Measurements from ENCODE around the gene PDZD2.

The PDZD2 gene

DNA sequence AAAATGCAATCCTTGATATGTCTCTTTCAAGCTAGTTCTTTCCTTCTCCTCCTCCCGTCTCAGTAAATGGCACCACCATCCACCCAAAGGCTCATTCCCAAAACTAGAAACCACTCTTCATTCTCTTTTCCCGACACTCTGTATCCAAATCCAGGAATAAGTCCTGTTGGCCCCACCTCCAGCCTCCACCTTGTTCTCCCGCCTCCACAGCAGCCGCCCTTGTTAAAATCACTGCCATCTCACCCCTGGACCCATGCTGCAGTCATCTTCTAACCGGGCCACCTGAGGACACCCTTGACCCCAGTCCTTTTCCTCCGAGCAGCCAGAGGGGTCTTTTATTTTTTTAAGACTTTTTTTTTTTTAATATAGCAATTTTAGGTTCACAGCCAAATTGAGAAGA is 9.4 kb downstream of the PDZD2 start:
- Histone ChIP-seq H3K79me2 (ENCODE audit: insufficient read depth, low read length) (no peaks in the 10 kb centered on the region), H4K20me1 (ENCODE audit: insufficient read depth, low read length, poor library complexity, severe bottlenecking) (no peaks in the 10 kb centered on the region), H3K4me2 (ENCODE audit: low read depth, low read length, poor library complexity, severe bottlenecking) (no peak overlapping the region), H3K4me1 (ENCODE audit: insufficient read depth, low read length, poor library complexity, severe bottlenecking) (no peaks in the 10 kb centered on the region), H3F3A (ENCODE audit: low read depth) (no peaks in the 10 kb centered on the region), H3K9me3 (ENCODE audit: insufficient read depth, low read depth, low read length) (no peaks in the 10 kb centered on the region), H3K9me2 (replicated peaks; ENCODE audit: low read depth, low read length) (no peaks in the 10 kb centered on the region), H3K36me3 (ENCODE audit: insufficient read depth, low read length) (no peaks in the 10 kb centered on the region), H2AFZ (ENCODE audit: low read length) (no peak overlapping the region), H3K4me3 (ENCODE audit: low read length, poor library complexity, severe bottlenecking) (no peak overlapping the region), H3K27me3 (ENCODE audit: insufficient read depth, low read length, poor library complexity, severe bottlenecking) (no peaks in the 10 kb centered on the region), H3K9ac (ENCODE audit: low read depth, low read length, poor library complexity, severe bottlenecking) (no peak overlapping the region)
- TF ChIP-seq CTCF (conservative IDR thresholded peaks at IDR 0.05; ENCODE audit: low read length) (no peak), EZH2phosphoT487 (IDR thresholded peaks at IDR 0.05; ENCODE audit: borderline replicate concordance) (no peak)

DNA sequence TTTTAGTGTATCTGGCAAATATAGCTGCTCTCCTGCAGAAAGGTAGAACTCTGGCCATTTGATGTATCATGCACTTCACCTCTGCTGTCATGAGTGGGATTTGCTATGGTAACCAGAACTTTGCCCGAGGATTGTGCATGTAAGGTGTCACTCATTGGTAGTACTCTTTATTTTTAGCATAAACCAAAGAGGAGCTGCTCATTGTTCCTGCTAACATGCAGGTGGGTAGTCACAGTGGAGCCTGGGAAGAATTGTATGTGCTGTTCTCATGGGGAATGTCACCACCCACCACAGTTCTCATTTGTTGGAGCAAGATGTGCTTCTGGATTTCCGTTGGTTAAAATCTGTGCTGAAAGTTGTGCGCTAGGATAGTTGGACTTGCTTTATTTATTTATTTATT is 12.3 kb downstream of the PDZD2 start:
- Histone ChIP-seq H3K27me3 (ENCODE audit: insufficient read depth, low read length, poor library complexity, severe bottlenecking) (no peaks in the 10 kb centered on the region), H3K9me2 (replicated peaks; ENCODE audit: low read depth, low read length) (no peaks in the 10 kb centered on the region), H3K9ac (ENCODE audit: low read depth, low read length, poor library complexity, severe bottlenecking) (no peak overlapping the region), H3F3A (ENCODE audit: low read depth) (no peaks in the 10 kb centered on the region), H2AFZ (ENCODE audit: low read length) (no peak overlapping the region), H3K4me1 (ENCODE audit: insufficient read depth, low read length, poor library complexity, severe bottlenecking) (no peaks in the 10 kb centered on the region), H3K36me3 (ENCODE audit: insufficient read depth, low read length) (no peaks in the 10 kb centered on the region), H3K9me3 (ENCODE audit: insufficient read depth, low read depth, low read length) (no peaks in the 10 kb centered on the region), H3K4me2 (ENCODE audit: low read depth, low read length, poor library complexity, severe bottlenecking) (no peak overlapping the region), H4K20me1 (ENCODE audit: insufficient read depth, low read length, poor library complexity, severe bottlenecking) (no peaks in the 10 kb centered on the region), H3K79me2 (ENCODE audit: insufficient read depth, low read length) (no peaks in the 10 kb centered on the region), H3K4me3 (ENCODE audit: low read length, poor library complexity, severe bottlenecking) (no peak overlapping the region)
- no peak for TF ChIP-seq EZH2phosphoT487 (IDR thresholded peaks at IDR 0.05; ENCODE audit: borderline replicate concordance)
- TF ChIP-seq CTCF (conservative IDR thresholded peaks at IDR 0.05; ENCODE audit: low read length), result no peak

DNA sequence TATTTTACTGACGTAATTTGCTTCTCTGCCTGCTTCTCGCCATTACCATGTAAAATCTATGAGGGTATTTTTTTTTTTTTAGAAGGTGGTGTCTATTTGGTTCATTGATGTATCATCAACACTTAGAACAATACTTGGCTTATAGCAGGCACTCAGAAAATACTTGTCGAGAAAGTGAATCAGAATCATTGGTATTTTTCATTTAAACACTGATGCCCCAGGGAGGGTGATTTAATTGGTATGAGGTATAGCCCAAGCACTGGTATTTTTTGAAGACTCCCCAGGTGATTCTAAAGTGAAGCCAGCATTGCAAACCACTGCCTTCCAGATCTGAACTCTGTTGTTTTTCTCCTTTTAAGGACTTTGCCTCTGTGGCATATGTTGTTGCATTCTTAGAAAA is 16.6 kb downstream of the PDZD2 start:
- H3K36me3 ChIP-seq (ENCODE audit: insufficient read depth, low read length), result no peaks in the 10 kb centered on the region
- no peaks in the 10 kb centered on the region for H3K79me2 ChIP-seq (ENCODE audit: insufficient read depth, low read length)
- no peak overlapping the region for H3K9ac ChIP-seq (ENCODE audit: low read depth, low read length, poor library complexity, severe bottlenecking)
- H3K27me3 ChIP-seq (ENCODE audit: insufficient read depth, low read length, poor library complexity, severe bottlenecking), result no peaks in the 10 kb centered on the region
- TF ChIP-seq CTCF (conservative IDR thresholded peaks at IDR 0.05; ENCODE audit: low read length), result no peak
- no peak for TF ChIP-seq EZH2phosphoT487 (IDR thresholded peaks at IDR 0.05; ENCODE audit: borderline replicate concordance)
- no peaks in the 10 kb centered on the region for H3K9me3 ChIP-seq (ENCODE audit: insufficient read depth, low read depth, low read length)
- no peaks in the 10 kb centered on the region for H3K4me1 ChIP-seq (ENCODE audit: insufficient read depth, low read length, poor library complexity, severe bottlenecking)
- no peaks in the 10 kb centered on the region for H4K20me1 ChIP-seq (ENCODE audit: insufficient read depth, low read length, poor library complexity, severe bottlenecking)
- no peak overlapping the region for H3K4me3 ChIP-seq (ENCODE audit: low read length, poor library complexity, severe bottlenecking)
- no peak overlapping the region for H3K4me2 ChIP-seq (ENCODE audit: low read depth, low read length, poor library complexity, severe bottlenecking)
- H3F3A ChIP-seq (ENCODE audit: low read depth), result no peaks in the 10 kb centered on the region
- H2AFZ ChIP-seq (ENCODE audit: low read length), result no peak overlapping the region
- no peaks in the 10 kb centered on the region for H3K9me2 ChIP-seq (replicated peaks; ENCODE audit: low read depth, low read length)

Measured in Loucy (cell line).